NCI-H2081 treated with DMSO at 0.1 percent for 48 hours (cell line): Measurements from ENCODE around the gene CDHR1.
"Not testable (repeated sequence)": the region's sequence is repeated elsewhere in the genome, so short reads cannot be mapped to it uniquely, and the experiment has no call there.

Source experiments
- DNase-seq: peaks from one replicate; lab custom pipeline; 2025; lab: John Stamatoyannopoulos, UW

CDHR1 gene

GRCh38 chr10:84194424-84195043 is at the start of gene CDHR1:
Gene CDHR1 (plus strand): TSS chr10:84194537. CDS start chr10:84194761, 224 bp downstream.
- DNase-seq: no peak

GRCh38 chr10:84147347-84147746 is 47.0 kb upstream of the CDHR1 start:
- DNase-seq: no peak

GRCh38 chr10:84148006-84148597 is 46.2 kb upstream of the CDHR1 start:
- not testable (repeated sequence) for DNase-seq

- DNase-seq: no peak
Measured at GRCh38 chr10:84149854-84150253, 44.5 kb upstream of the CDHR1 start.

- no peak for DNase-seq
Measured at GRCh38 chr10:84152769-84153168, 41.6 kb upstream of the CDHR1 start.

- no peak for DNase-seq
Measured at GRCh38 chr10:84155521-84155920, 38.8 kb upstream of the CDHR1 start.

- no peak for DNase-seq
Measured at GRCh38 chr10:84156009-84156408, 38.3 kb upstream of the CDHR1 start.

GRCh38 chr10:84156768-84157167 is 37.6 kb upstream of the CDHR1 start:
- DNase-seq: no peak

- DNase-seq: no peak
Measured at GRCh38 chr10:84158061-84158460, 36.3 kb upstream of the CDHR1 start.

GRCh38 chr10:84158550-84158949 is 35.8 kb upstream of the CDHR1 start:
- no peak for DNase-seq

- no peak for DNase-seq
Measured at GRCh38 chr10:84159076-84159685, 35.2 kb upstream of the CDHR1 start.

GRCh38 chr10:84160663-84161362 is 33.5 kb upstream of the CDHR1 start:
- no peak for DNase-seq

GRCh38 chr10:84163996-84164395 is 30.3 kb upstream of the CDHR1 start:
- DNase-seq: no peak

GRCh38 chr10:84164442-84164841 is 29.9 kb upstream of the CDHR1 start:
- no peak for DNase-seq

GRCh38 chr10:84166620-84167288 is 27.6 kb upstream of the CDHR1 start:
- no peak for DNase-seq

GRCh38 chr10:84167289-84167653 is 27.1 kb upstream of the CDHR1 start:
- DNase-seq: not testable (repeated sequence)

GRCh38 chr10:84168382-84168781 is 26.0 kb upstream of the CDHR1 start:
- DNase-seq: not testable (repeated sequence)

- not testable (repeated sequence) for DNase-seq
Measured at GRCh38 chr10:84171237-84171636, 23.1 kb upstream of the CDHR1 start.

- DNase-seq: not testable (repeated sequence)
Measured at GRCh38 chr10:84171700-84172466, 22.5 kb upstream of the CDHR1 start.

- DNase-seq: no peak
Measured at GRCh38 chr10:84172467-84173356, 21.6 kb upstream of the CDHR1 start.

GRCh38 chr10:84173501-84173929 is 20.8 kb upstream of the CDHR1 start, which contains the start of gene GPR15LG:
Gene GPR15LG (plus strand): TSS chr10:84173801. CDS start chr10:84173852, 51 bp downstream.
- no peak for DNase-seq
